H9 (cell line): ENCODE measurements around the gene SMC3. TPM values are rescaled to one million over a fixed set of nuclear protein-coding genes. Genes with fewer than 3 reads are reported as not detected.

Experiments used
- DNase-seq: peaks from one replicate; pipeline ENCODE4 v3.0.0-alpha.2; 2017
- H2AFZ ChIP-seq: one replicate; pipeline ENCODE4 v1.6.1; 2013; ENCODE audit warnings: mild to moderate bottlenecking, low read length, control low read depth, moderate library complexity
- H2AK5ac ChIP-seq: 2 replicates; pipeline ENCODE4 v1.6.1; 2013; ENCODE audit warnings: low read length, control low read depth, mixed read lengths; ENCODE audit not compliant: insufficient read length
- H2BK120ac ChIP-seq: one replicate; pipeline ENCODE4 v1.6.1; 2013; ENCODE audit warnings: low read depth, mild to moderate bottlenecking, low read length, control low read depth, inconsistent platforms; ENCODE audit not compliant: poor library complexity, severe bottlenecking
- H2BK12ac ChIP-seq: 2 replicates; pipeline ENCODE4 v1.6.1; 2013; ENCODE audit warnings: low read length, control low read depth, mixed read lengths, low read depth; ENCODE audit not compliant: insufficient read length
- H2BK15ac ChIP-seq: 2 replicates; pipeline ENCODE4 v1.6.1; 2013; ENCODE audit warnings: low read depth, low read length, control low read depth
- H2BK20ac ChIP-seq: one replicate; pipeline ENCODE4 v1.6.1; 2013; ENCODE audit warnings: low read depth, mild to moderate bottlenecking, low read length, control low read depth, inconsistent platforms; ENCODE audit not compliant: poor library complexity, severe bottlenecking
- H2BK5ac ChIP-seq: 2 replicates; pipeline ENCODE4 v1.6.1; 2013; ENCODE audit warnings: low read length, control low read depth, mixed read lengths; ENCODE audit not compliant: insufficient read length
- H3K14ac ChIP-seq: 2 replicates; pipeline ENCODE4 v1.6.1; 2013; ENCODE audit warnings: low read length, control low read depth; ENCODE audit not compliant: insufficient read depth
- H3K18ac ChIP-seq: 2 replicates; pipeline ENCODE4 v1.6.1; 2013; ENCODE audit warnings: low read depth, mild to moderate bottlenecking, mixed read lengths, low read length, control low read depth; ENCODE audit not compliant: insufficient read length
- H3K23ac ChIP-seq: 2 replicates; pipeline ENCODE4 v1.6.1; 2013; ENCODE audit warnings: low read length, control low read depth, mixed read lengths, low read depth; ENCODE audit not compliant: insufficient read length
- H3K23me2 ChIP-seq: 2 replicates; pipeline ENCODE4 v1.6.1; 2013; ENCODE audit warnings: low read depth, mild to moderate bottlenecking, mixed read lengths, low read length, control low read depth; ENCODE audit not compliant: insufficient read length, poor library complexity, severe bottlenecking
- H3K27ac ChIP-seq: 2 replicates; pipeline ENCODE4 v1.5.1; 2013; ENCODE audit warnings: low read length, control low read depth, mixed read lengths, low read depth; ENCODE audit not compliant: insufficient read length
- H3K27me3 ChIP-seq: 2 replicates; pipeline ENCODE4 v1.6.1; 2013; ENCODE audit warnings: low read length, control low read depth, inconsistent platforms; ENCODE audit not compliant: insufficient read depth
- H3K4ac ChIP-seq: 2 replicates; pipeline ENCODE4 v1.6.1; 2013; ENCODE audit warnings: low read depth, mild to moderate bottlenecking, control low read depth, inconsistent platforms, low read length, moderate library complexity
- H3K4me1 ChIP-seq: 2 replicates; pipeline ENCODE4 v1.6.1; 2013; ENCODE audit warnings: low read length, control low read depth, inconsistent platforms; ENCODE audit not compliant: insufficient read depth
- H3K4me2 ChIP-seq: 2 replicates; pipeline ENCODE4 v1.6.1; 2013; ENCODE audit warnings: low read length, control low read depth, mixed read lengths; ENCODE audit not compliant: insufficient read length, insufficient read depth
- H3K56ac ChIP-seq: 2 replicates; pipeline ENCODE4 v1.6.1; 2013; ENCODE audit warnings: low read depth, mild to moderate bottlenecking, mixed read lengths, low read length, control low read depth; ENCODE audit not compliant: insufficient read length
- H3K79me1 ChIP-seq: 2 replicates; pipeline ENCODE4 v1.6.1; 2013; ENCODE audit warnings: low read depth, mild to moderate bottlenecking, moderate library complexity, low read length, control low read depth, inconsistent platforms; ENCODE audit not compliant: insufficient read depth, poor library complexity, severe bottlenecking
- H3K79me2 ChIP-seq: 2 replicates; pipeline ENCODE4 v1.6.1; 2013; ENCODE audit warnings: low read length, control low read depth, inconsistent platforms; ENCODE audit not compliant: insufficient read depth
- H3K9ac ChIP-seq: 2 replicates; pipeline ENCODE4 v1.6.1; 2013; ENCODE audit warnings: low read length, control low read depth, mixed read lengths; ENCODE audit not compliant: insufficient read length; ENCODE audit errors: extremely low read depth
- H3K9me3 ChIP-seq: one replicate; pipeline ENCODE4 v1.6.1; 2013; ENCODE audit warnings: low read depth, low read length, inconsistent platforms; ENCODE audit not compliant: control insufficient read depth
- H3T11ph ChIP-seq: one replicate; pipeline ENCODE4 v1.6.1; 2013; ENCODE audit warnings: mild to moderate bottlenecking, low read length, control low read depth, inconsistent platforms
- H4K20me1 ChIP-seq: one replicate; pipeline ENCODE4 v1.6.1; 2013; ENCODE audit not compliant: control insufficient read depth, insufficient read length, insufficient read depth
- H4K5ac ChIP-seq: 2 replicates; pipeline ENCODE4 v1.6.1; 2013; ENCODE audit warnings: low read depth, mild to moderate bottlenecking, mixed read lengths, low read length, control low read depth; ENCODE audit not compliant: insufficient read length
- H4K8ac ChIP-seq: replicated peaks from 2 replicates; pipeline ENCODE4 v1.6.1; 2013; ENCODE audit warnings: low read length, control low read depth, mixed read lengths, low read depth; ENCODE audit not compliant: insufficient read length
- H4K91ac ChIP-seq: 2 replicates; pipeline ENCODE4 v1.6.1; 2013; ENCODE audit warnings: low read depth, mild to moderate bottlenecking, moderate library complexity, mixed read lengths, low read length, control low read depth; ENCODE audit not compliant: insufficient read length
- H3K27ac Mint-ChIP-seq, 3 experiments: 2 replicates in 2 of 3; 3 replicates in 1 of 3; pipeline ENCODE4 v1.8.0; 2020 to 2021; ENCODE audit warnings: mixed read lengths in 3 of 3, mild to moderate bottlenecking in 1 of 3, moderate library complexity in 1 of 3
- H3K27me3 Mint-ChIP-seq: 2 replicates; pipeline ENCODE4 v1.8.0; 2021; ENCODE audit warnings: low read depth, mild to moderate bottlenecking, moderate library complexity, mixed read lengths
- H3K36me3 Mint-ChIP-seq, 3 experiments: 2 replicates in 2 of 3; 3 replicates in 1 of 3; pipeline ENCODE4 v1.8.0; 2020 to 2021; ENCODE audit warnings: low read depth in 3 of 3, mixed read lengths in 3 of 3; ENCODE audit not compliant: insufficient read depth in 1 of 3
- H3K4me1 Mint-ChIP-seq, 2 experiments: 2 replicates each; pipeline ENCODE4 v1.8.0; 2020; ENCODE audit warnings: mixed read lengths in 2 of 2
- H3K4me3 Mint-ChIP-seq, 2 experiments: 2 replicates in 1 of 2; 3 replicates in 1 of 2; pipeline ENCODE4 v1.8.0; 2020 to 2021; ENCODE audit warnings: mild to moderate bottlenecking in 2 of 2, mixed read lengths in 2 of 2, moderate library complexity in 1 of 2
- H3K9me3 Mint-ChIP-seq, 2 experiments: 2 replicates in 1 of 2; 3 replicates in 1 of 2; pipeline ENCODE4 v1.8.0; 2020; ENCODE audit warnings: mild to moderate bottlenecking in 2 of 2, mixed read lengths in 2 of 2, moderate library complexity in 1 of 2
- CTCF ChIP-seq: fragments of 200-600 bp; sonication (generic); conservative IDR thresholded peaks from 3 replicates; pipeline ENCODE4 v1.8.0; 2021; ENCODE audit warnings: antibody characterized with exemption, mild to moderate bottlenecking
- WGBS: extraction: QIAGEN DNeasy Blood & Tissue Kit; methylation state at CpG from one replicate; pipeline ENCODE4 v1.1.7; 2013; ENCODE audit warnings: missing lambda C conversion rate, low lambda C conversion rate, mixed read lengths; ENCODE audit not compliant: insufficient read length; ENCODE audit errors: extremely low coverage; 5-methylcytosine and 5-hydroxymethylcytosine counted together
- total RNA-seq: library from RNA; stranded (reverse); gene quantifications from 2 replicates; pipeline ENCODE4 v1.2.1, GENCODE V29; 2021

SMC3 gene
- total RNA-seq, 1 experiment from 2014 or later = 82.4 TPM

- H2BK5ac ChIP-seq = no peak overlapping the region
- H2AK5ac ChIP-seq = no peak overlapping the region
- no peaks in the 10 kb centered on the region; the same call in 1 of the 2 replicates for H3K27me3 ChIP-seq
- DNase-seq = peak; percentile 60
- no peak overlapping the region for H3K18ac ChIP-seq
- H4K8ac ChIP-seq = no peak overlapping the region
- H2BK120ac ChIP-seq = no peak overlapping the region
- H3K27ac ChIP-seq = no peak overlapping the region
- H3K4me1 Mint-ChIP-seq = peaks cover 14 to 16% of the 10 kb centered on the region in 2 experiments
- H3K4ac ChIP-seq = no peak overlapping the region
- H3K23ac ChIP-seq = no peak overlapping the region
- peaks cover 4% of the 10 kb centered on the region; the same call in 1 of the 2 replicates for H3K4me1 ChIP-seq
- H3K27ac Mint-ChIP-seq = peak overlapping the region in 1 of 3 experiments; percentile 70; a peak in 2 of 7 replicates
- H3T11ph ChIP-seq = no peak overlapping the region
- H4K91ac ChIP-seq = no peak overlapping the region
- H3K4me2 ChIP-seq = no peak overlapping the region
- no CpG with 5 or more reads among the region's 12 CpGs for WGBS
- no peaks in the 10 kb centered on the region for H3K9me3 ChIP-seq
- H2BK20ac ChIP-seq = no peak overlapping the region
- 0 out of 2 replicates have a peak overlapping the region, but pooled peaks have one; percentile 68 for H2BK15ac ChIP-seq
- H4K20me1 ChIP-seq = no peaks in the 10 kb centered on the region
- no peak overlapping the region for H2AFZ ChIP-seq
- no peak overlapping the region for H3K14ac ChIP-seq
- H3K9ac ChIP-seq = no peak overlapping the region
- no peaks in the 10 kb centered on the region; a peak in 1 of 5 replicates for H3K9me3 Mint-ChIP-seq
- H4K5ac ChIP-seq = no peak overlapping the region
- H3K27me3 Mint-ChIP-seq = no peaks in the 10 kb centered on the region
- no peaks in the 10 kb centered on the region for H3K36me3 Mint-ChIP-seq
- no peaks in the 10 kb centered on the region for H3K79me2 ChIP-seq
- H2BK12ac ChIP-seq = no peak overlapping the region
- no peak overlapping the region for H3K56ac ChIP-seq
- no peaks in the 10 kb centered on the region for H3K23me2 ChIP-seq
- no peaks in the 10 kb centered on the region for H3K79me1 ChIP-seq
- peak; percentile 61 for TF ChIP-seq CTCF
- H3K4me3 Mint-ChIP-seq = 0 out of 5 replicates have a peak overlapping the region, but pooled peaks of 1 of the 2 experiments have one; percentile 46
Observed at GRCh38 chr10:110535958-110536891, 31.3 kb upstream of the SMC3 start.
